Measurements from ENCODE around the gene GARIN5A.
"Not testable (repeated sequence)": the region's sequence is repeated elsewhere in the genome, so short reads cannot be mapped to it uniquely, and the experiment has no call there.

Gene GARIN5A

DNA sequence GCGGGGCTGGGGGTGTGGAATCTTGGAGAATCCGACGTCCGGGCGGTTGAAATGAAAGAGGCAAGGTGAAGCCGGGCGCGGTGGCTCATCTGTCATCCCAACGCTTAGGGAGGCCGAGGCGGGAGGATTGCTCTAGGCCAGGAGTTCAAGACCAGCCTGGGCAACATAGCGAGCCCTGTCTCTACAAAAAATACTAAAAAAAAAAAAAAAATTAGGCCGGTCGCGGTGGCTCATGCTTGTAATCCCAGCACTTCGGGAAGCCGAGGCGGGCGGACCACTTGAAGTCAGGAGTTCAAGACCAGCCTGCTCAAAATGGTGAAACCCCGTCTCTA, 225 bp upstream of the GARIN5A start:
- ChIA-PET CTCF (interaction anchor here (0.6 kb wide), 1 partner anchor 167 kb away, joined by 4 read pairs; no protein-coding TSS in a partner anchor), POLR2A (ENCODE audit: low non-redundant PET) (no interaction called here)
- TF ChIP-seq, protein P1, sequence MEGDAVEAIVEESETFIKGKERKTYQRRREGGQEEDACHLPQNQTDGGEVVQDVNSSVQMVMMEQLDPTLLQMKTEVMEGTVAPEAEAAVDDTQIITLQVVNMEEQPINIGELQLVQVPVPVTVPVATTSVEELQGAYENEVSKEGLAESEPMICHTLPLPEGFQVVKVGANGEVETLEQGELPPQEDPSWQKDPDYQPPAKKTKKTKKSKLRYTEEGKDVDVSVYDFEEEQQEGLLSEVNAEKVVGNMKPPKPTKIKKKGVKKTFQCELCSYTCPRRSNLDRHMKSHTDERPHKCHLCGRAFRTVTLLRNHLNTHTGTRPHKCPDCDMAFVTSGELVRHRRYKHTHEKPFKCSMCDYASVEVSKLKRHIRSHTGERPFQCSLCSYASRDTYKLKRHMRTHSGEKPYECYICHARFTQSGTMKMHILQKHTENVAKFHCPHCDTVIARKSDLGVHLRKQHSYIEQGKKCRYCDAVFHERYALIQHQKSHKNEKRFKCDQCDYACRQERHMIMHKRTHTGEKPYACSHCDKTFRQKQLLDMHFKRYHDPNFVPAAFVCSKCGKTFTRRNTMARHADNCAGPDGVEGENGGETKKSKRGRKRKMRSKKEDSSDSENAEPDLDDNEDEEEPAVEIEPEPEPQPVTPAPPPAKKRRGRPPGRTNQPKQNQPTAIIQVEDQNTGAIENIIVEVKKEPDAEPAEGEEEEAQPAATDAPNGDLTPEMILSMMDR (conservative IDR thresholded peaks at IDR 0.05; ENCODE audit: low read depth) = no peak
- peak overlapping the region; percentile 79 for H3K27ac ChIP-seq
- no peak for DNase-seq (ENCODE audit: low spot score)

DNA sequence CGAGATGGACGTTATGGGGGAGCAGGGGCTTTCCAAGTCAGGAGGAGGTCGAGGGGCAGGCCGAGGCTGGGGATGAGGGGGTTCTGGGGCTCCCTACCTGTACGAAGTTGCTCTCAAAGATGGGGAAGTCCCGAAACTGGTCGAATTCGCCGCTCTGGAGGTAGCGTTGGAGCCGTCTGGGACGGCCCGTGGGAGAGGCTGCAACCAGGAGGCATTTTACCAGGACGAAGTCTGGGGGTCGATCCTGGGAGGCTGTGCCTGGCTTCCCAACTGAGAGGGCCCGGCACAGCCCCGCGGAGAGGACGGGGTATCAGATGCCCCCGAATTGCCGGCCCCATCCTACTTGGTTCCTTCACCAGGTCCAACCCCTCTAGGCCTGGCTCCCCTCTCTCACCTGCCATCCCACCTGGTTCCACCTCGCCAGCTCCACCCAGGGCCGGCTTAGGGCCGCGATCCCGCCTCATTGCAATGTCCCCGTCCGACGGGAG, 868 bp downstream of the GARIN5A start:
- H3K27ac ChIP-seq = peak overlapping the region; percentile 79
- no peak for DNase-seq (ENCODE audit: low spot score)
- POLR2A ChIA-PET (ENCODE audit: low non-redundant PET) = no interaction called here
- TF ChIP-seq, protein P1 (conservative IDR thresholded peaks at IDR 0.05; ENCODE audit: low read depth) = no peak
- CTCF ChIA-PET = no interaction called here

DNA sequence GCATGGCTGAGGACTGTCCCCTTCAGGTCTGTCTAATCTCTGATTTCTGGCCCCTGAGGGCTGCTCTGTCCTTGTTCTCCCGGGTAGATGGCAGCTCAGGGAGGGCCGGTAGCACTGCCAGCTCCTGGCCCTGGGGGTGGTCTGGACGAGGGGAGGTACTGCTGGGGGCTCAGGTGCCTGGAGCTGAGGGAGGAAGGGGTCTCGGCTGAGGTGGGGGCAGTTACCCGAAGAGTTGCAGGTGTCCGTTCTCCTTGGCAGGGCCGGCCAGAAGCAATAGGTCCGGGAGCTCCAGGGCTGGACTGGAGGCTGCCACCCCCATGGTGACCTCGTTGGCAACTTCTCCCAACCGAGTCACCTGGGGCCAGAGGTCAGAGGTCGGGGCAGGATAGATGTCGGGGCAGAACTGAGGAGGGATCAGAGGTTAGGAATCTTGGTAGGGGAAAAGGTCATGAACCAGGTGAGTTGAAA, 1.5 kb downstream of the GARIN5A start:
- H3K27ac ChIP-seq = no peak overlapping the region
- ChIA-PET CTCF (no interaction called here), POLR2A (ENCODE audit: low non-redundant PET) (no interaction called here)
- TF ChIP-seq, protein P1 (conservative IDR thresholded peaks at IDR 0.05; ENCODE audit: low read depth) = no peak
- no peak for DNase-seq (ENCODE audit: low spot score)

DNA sequence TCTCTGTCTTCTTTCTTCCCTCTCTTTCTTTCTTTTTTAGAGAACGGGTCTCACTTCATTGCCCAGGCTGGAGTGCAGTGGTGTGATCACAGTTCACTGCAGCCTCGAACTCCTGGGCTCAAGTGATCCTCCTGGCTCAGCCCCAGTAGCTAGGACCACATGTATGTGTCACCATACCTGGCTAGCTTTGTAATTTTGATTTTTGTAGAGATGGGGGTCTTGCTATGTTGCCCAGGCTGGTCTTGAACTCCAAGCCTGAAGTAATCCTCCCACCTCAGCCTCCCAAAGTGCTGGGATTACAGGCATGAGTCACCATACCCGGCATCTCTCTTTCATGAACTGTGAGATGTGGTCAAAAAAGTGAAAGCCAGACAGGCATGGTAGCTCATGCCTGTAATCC, 3.3 kb downstream of the GARIN5A start:
- POLR2A ChIA-PET (ENCODE audit: low non-redundant PET); DNase-seq (ENCODE audit: low spot score): not testable (repeated sequence)
- 0 out of 2 replicates have a peak overlapping the region, but pooled peaks have one; percentile 10 for H3K27ac ChIP-seq
- CTCF ChIA-PET = interaction anchor here (0.7 kb wide), 2 partner anchors 326 to 1322 kb away, joined by 3 to 9 read pairs; partner anchors contain the start of gene FPR3

DNA sequence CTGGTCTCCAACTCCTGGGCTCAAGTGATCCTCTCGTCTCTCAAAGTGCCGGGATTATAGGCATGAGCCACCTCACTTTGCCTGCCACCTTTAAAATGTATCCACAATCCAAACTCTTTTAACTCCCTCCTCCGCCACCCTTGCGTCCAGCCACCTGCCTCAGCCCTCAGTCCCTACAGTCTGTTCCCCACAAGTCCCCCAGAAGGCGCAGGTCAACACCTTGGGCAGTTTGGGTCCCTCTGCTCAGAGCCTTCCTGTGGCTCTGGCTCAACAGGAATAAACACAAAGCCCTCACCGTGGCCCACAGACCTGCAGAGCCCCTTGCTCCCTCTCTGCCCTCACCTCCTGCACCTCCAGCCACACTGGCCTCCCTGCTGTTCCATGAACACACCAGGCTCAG, 7.8 kb downstream of the GARIN5A start:
- no peak overlapping the region for H3K27ac ChIP-seq
- CTCF ChIA-PET = no interaction called here
- POLR2A ChIA-PET (ENCODE audit: low non-redundant PET) = no interaction called here
- TF ChIP-seq, protein P1 (conservative IDR thresholded peaks at IDR 0.05; ENCODE audit: low read depth) = no peak
- no peak for DNase-seq (ENCODE audit: low spot score)

DNA sequence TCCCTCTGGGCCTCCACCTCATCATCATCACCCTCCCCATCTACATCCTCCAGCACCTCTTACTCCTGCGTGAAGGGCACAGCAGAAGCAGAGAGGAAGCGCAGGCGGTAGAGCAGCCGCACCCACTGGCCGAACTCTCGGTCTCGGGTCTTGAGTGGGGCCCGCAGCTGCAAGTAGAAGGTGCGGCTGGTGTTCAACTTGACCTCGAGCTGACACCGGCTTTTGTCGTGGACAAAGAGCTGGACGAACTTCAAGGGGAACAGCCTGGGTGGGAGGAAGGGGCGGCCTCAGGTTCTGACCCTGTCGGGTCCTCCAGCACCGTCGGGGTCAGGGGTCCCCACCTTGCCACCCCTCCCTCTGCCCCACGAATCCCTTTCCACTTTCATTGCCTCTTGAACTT, 9.1 kb downstream of the GARIN5A start:
- no peak overlapping the region for H3K27ac ChIP-seq
- DNase-seq (ENCODE audit: low spot score) = no peak
- TF ChIP-seq, protein P1 (conservative IDR thresholded peaks at IDR 0.05; ENCODE audit: low read depth) = no peak
- ChIA-PET POLR2A (ENCODE audit: low non-redundant PET) (no interaction called here), CTCF (no interaction called here)

DNA sequence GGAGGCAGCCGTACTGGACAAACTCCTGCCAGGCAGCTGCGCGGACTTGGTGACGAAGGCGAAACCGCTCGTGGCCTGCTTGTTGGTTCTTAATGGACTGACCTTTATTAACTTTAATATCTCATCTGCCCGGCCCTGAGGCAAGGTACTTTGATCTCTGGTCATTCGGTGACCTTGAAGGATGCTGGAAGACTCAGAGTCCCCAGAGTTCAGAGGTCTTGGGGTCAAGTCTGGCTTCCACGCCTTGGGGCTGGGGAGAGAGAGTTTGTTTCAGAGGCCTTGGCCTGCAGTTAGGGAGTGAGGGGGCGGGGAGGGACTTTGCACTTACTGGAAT, 10.0 kb downstream of the GARIN5A start:
- CTCF ChIA-PET = no interaction called here
- no peak for DNase-seq (ENCODE audit: low spot score)

More for the DNA sequence above, 10.0 kb downstream of the GARIN5A start:
- TF ChIP-seq, protein P1 (conservative IDR thresholded peaks at IDR 0.05; ENCODE audit: low read depth) = no peak
- H3K27ac ChIP-seq = no peak overlapping the region
- POLR2A ChIA-PET (ENCODE audit: low non-redundant PET) = no interaction called here
